ENCODE results near the gene LARP4B.

- TF ChIP-seq POLR2AphosphoS5 (IDR thresholded peaks at IDR 0.05; ENCODE audit: low read depth) = no peak
- TF ChIP-seq JUNB (IDR thresholded peaks at IDR 0.05; ENCODE audit: unreplicated experiment) = no peak
- TF ChIP-seq CREB1 (CRISPR knock-in tag; IDR thresholded peaks at IDR 0.05; ENCODE audit: low read depth) = no peak
- TF ChIP-seq EZH2 (IDR thresholded peaks at IDR 0.05; ENCODE audit: low read depth, unreplicated experiment) = no peak
- TF ChIP-seq CTCF (conservative IDR thresholded peaks at IDR 0.05; ENCODE audit: low read depth in 2 of 2) = no peak
- no peak for TF ChIP-seq REST (IDR thresholded peaks at IDR 0.05; ENCODE audit: unreplicated experiment)
Observed at GRCh38 chr10:873020-873419, 58.5 kb downstream of the LARP4B start.
